Measurements from ENCODE around the gene ENDOV. TPM values are rescaled to one million over a fixed set of nuclear protein-coding genes. Genes with fewer than 3 reads are reported as not detected.

ENDOV gene
- total RNA-seq, 1 experiment from 2014 or later: 45.6 TPM

- TF ChIP-seq JUND (IDR thresholded peaks at IDR 0.05): no peak
These were observed 27.3 kb downstream of the ENDOV start (continued) for GRCh38 chr17:80442323-80442659.

- Histone ChIP-seq H3K27ac (ENCODE audit: low read depth, low read length) (no peak overlapping the region), H3K36me3 (ENCODE audit: control insufficient read depth in 1 of 2, insufficient read depth in 2 of 2, low read length in 2 of 2) (no peaks in the 10 kb centered on the region), H4K20me1 (ENCODE audit: insufficient read depth) (no peaks in the 10 kb centered on the region), H3K4me2 (ENCODE audit: low read length) (no peak overlapping the region), H3K4me3 (replicated peaks in 1 of 2; ENCODE audit: low read depth in 1 of 2, low read length in 2 of 2) (no peak overlapping the region), H3K9me3 (ENCODE audit: control insufficient read depth in 1 of 2, insufficient read depth in 1 of 2, low read depth in 1 of 2, low read length in 2 of 2) (no peaks in the 10 kb centered on the region), H2AFZ (ENCODE audit: low read depth, low read length, poor library complexity, severe bottlenecking) (no peak overlapping the region), H3K9ac (ENCODE audit: low read length) (no peak overlapping the region), H3K27me3 (ENCODE audit: insufficient read depth, low read length) (peaks cover 5% of the 10 kb centered on the region; the same call in 1 of the 2 replicates), H3K79me2 (ENCODE audit: insufficient read depth, low read length) (no peaks in the 10 kb centered on the region), H3K9me2 (ENCODE audit: insufficient read depth) (no peaks in the 10 kb centered on the region), H3K4me1 (ENCODE audit: control insufficient read depth in 1 of 2, insufficient read depth in 2 of 2, low read length in 2 of 2) (peaks cover 0 to 9% of the 10 kb centered on the region in 2 experiments; a peak in 1 of 4 replicates)
- no peak for DNase-seq (ENCODE audit: low read depth, low spot score)
- ATAC-seq: no peak
- ChIA-PET RAD21 (ENCODE audit: low non-redundant PET in 1 of 2, low total read pairs in 2 of 2, uncharacterized antibody in 2 of 2, unreplicated experiment in 2 of 2) (no interaction called here), POLR2A (no interaction called here), CTCF (no interaction called here)
- BruUV-seq (replicated peaks): no TSS peak
- TF ChIP-seq FOSL1 (IDR thresholded peaks at IDR 0.05; ENCODE audit: low read depth) (no peak), ZBTB33 (IDR thresholded peaks at IDR 0.05; ENCODE audit: extremely low read depth, insufficient replicate concordance, low read length) (no peak), ZNF274 (IDR thresholded peaks at IDR 0.05; ENCODE audit: low read depth, low read length) (no peak), CEBPB (IDR thresholded peaks at IDR 0.05; ENCODE audit: low read depth) (no peak), REST (IDR thresholded peaks at IDR 0.05; ENCODE audit: low read depth) (no peak), EGR1 (IDR thresholded peaks at IDR 0.05; ENCODE audit: low read depth) (no peak), ATF3 (IDR thresholded peaks at IDR 0.05) (no peak), SIN3A (IDR thresholded peaks at IDR 0.05; ENCODE audit: low read depth) (no peak), SP1 (IDR thresholded peaks at IDR 0.05; ENCODE audit: low read depth) (no peak), TCF7L2 (IDR thresholded peaks at IDR 0.05; ENCODE audit: borderline replicate concordance, extremely low read depth, insufficient read depth, insufficient read length) (no peak)
- intact Hi-C loops (cut with micrococcal nuclease): no loop called here
These were observed 27.8 kb downstream of the ENDOV start for GRCh38 chr17:80442764-80443163.

Data from HCT116 (cell line).